GM21576 (cell line): ENCODE measurements around the gene ZNF160.

Experiments
- ATAC-seq: cut with Tn5 transposase; IDR thresholded peaks from one replicate; pipeline ENCODE4 v1.9.1; 2021; ENCODE audit warnings: mild to moderate bottlenecking, moderate library complexity; ENCODE audit not compliant: unreplicated experiment

ZNF160 gene

DNA sequence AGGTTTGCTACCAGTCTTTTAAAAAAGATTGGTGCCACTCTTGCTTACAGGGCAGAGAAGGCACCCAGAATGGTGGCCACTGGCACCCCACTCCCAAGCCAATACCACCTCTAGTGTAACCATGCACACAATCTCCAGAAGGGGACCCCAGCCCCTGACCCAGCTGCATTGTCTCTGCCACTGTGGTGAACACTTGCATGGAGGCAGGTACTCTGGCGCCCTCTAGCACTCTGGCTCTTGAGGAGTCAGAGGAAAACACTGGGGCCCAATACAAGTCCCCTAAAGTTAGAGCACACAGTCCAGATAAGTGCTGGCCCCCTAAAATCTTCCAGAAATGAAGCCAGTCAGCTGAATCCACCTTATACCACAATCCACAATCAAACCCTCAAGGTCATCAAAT lies 83.5 kb downstream of the ZNF160 start:
- ATAC-seq: no peak
